K562 (cell line): ENCODE data around the gene TRAF3IP3. TPM values are rescaled to one million over a fixed set of nuclear protein-coding genes. Genes with fewer than 3 reads are reported as not detected.
A peak's percentile ranks its signal among the peaks of the same experiment; 100 is the strongest.

ENCODE experiments used
- ATAC-seq: fragments of 200-7000 bp; cut with Tn5 transposase; 3 replicates; pipeline ENCODE4 v1.9.1; 2020; ENCODE audit warnings: moderate library complexity
- BruUV-seq: library from RNA; stranded (reverse); fragments of 400-500 nt; replicated peaks from 2 replicates; lab custom pipeline; 2021; lab: Mats Ljungman, UMichigan
- CTCF ChIA-PET: fragments of 300-600 bp; formaldehyde crosslinking; extraction: SDS; loops from one replicate; lab custom pipeline; 2021; ENCODE audit warnings: low intra/inter-chr PET ratio; lab: Yijun Ruan, JAX
- POLR2A ChIA-PET: fragments of 300-600, 350-650 bp; sonication (Branson Sonifier 250); formaldehyde crosslinking; extraction: SDS; loops from one replicate; lab custom pipeline; 2021; ENCODE audit warnings: antibody characterized with exemption, inconsistent platforms; lab: Yijun Ruan, JAX
- DNase-seq, 4 experiments: peaks; one replicate each; pipeline versions ENCODE4 v3.0.0 to v3.0.0-alpha.2; 2011 to 2018; ENCODE audit warnings: low spot score in 3 of 4, mixed read lengths in 3 of 4; ENCODE audit errors: extremely low read depth in 1 of 4
- FAIRE-seq: peaks from 2 replicates; lab custom pipeline; 2011; peaks lifted over from hg19 to GRCh38; lab: Jason Lieb, UNC
- H2AFZ ChIP-seq: 2 replicates; pipeline ENCODE4 v1.6.0; 2011; ENCODE audit warnings: low read depth, low read length, control low read depth, inconsistent platforms
- H3K27ac ChIP-seq: fragments of 200-600 bp; 3 replicates; pipeline ENCODE4 v1.8.0; 2011; ENCODE audit warnings: low read depth, mild to moderate bottlenecking, control low read depth, inconsistent platforms, low read length, moderate library complexity, mixed read lengths; ENCODE audit errors: extremely low read depth
- H3K27me3 ChIP-seq, 2 experiments: fragments of 300-600 bp in 1 of 2; 2 replicates in 1 of 2; 3 replicates in 1 of 2; pipeline versions ENCODE4 v1.6.0 to v1.8.0; 2011; ENCODE audit warnings: inconsistent platforms in 2 of 2, low read length in 2 of 2, mild to moderate bottlenecking in 1 of 2, mixed read lengths in 1 of 2, moderate library complexity in 1 of 2; ENCODE audit not compliant: control insufficient read depth in 2 of 2, insufficient read depth in 2 of 2
- H3K36me3 ChIP-seq: fragments of 300-600 bp; 3 replicates; pipeline ENCODE4 v1.8.0; 2011; ENCODE audit warnings: mild to moderate bottlenecking, low read length, inconsistent platforms; ENCODE audit not compliant: control insufficient read depth, insufficient read depth
- H3K4me1 ChIP-seq, 2 experiments: fragments of 200-600 bp in 1 of 2; replicated peaks in 1 of 2; 2 replicates in 1 of 2; 3 replicates in 1 of 2; pipeline versions ENCODE4 v1.5.1 to v1.8.0; 2011; ENCODE audit warnings: inconsistent platforms in 2 of 2, low read length in 2 of 2, mild to moderate bottlenecking in 1 of 2, mixed read lengths in 1 of 2, moderate library complexity in 1 of 2; ENCODE audit not compliant: control insufficient read depth in 2 of 2, insufficient read depth in 2 of 2
- H3K4me2 ChIP-seq: 2 replicates; pipeline ENCODE4 v1.6.1; 2011; ENCODE audit warnings: low read length, control low read depth, inconsistent platforms, mixed read lengths; ENCODE audit not compliant: insufficient read depth
- H3K4me3 ChIP-seq: fragments of 200-600 bp; sonication (generic), shearing (Covaris generic); 2 replicates; pipeline ENCODE4 v1.5.1; 2016; ENCODE audit warnings: control low read depth, inconsistent platforms
- H3K79me2 ChIP-seq: fragments of 200-600 bp; 3 replicates; pipeline ENCODE4 v1.8.0; 2011; ENCODE audit warnings: low read length, inconsistent platforms; ENCODE audit not compliant: control insufficient read depth, insufficient read depth
- H3K9ac ChIP-seq, 2 experiments: 2 replicates each; pipeline versions ENCODE4 v1.6.0 to v1.6.1; 2011; ENCODE audit warnings: low read depth in 2 of 2, low read length in 2 of 2, control low read depth in 1 of 2, inconsistent platforms in 1 of 2, mild to moderate bottlenecking in 1 of 2, mixed read lengths in 1 of 2; ENCODE audit not compliant: insufficient read depth in 1 of 2
- H3K9me1 ChIP-seq: one replicate; pipeline ENCODE4 v1.6.0; 2011; ENCODE audit warnings: inconsistent platforms, mild to moderate bottlenecking, low read length, moderate library complexity; ENCODE audit not compliant: control insufficient read depth, insufficient read depth
- H3K9me3 ChIP-seq: replicated peaks from 2 replicates; pipeline ENCODE4 v1.5.1; 2011; ENCODE audit warnings: low read depth, low read length, inconsistent platforms; ENCODE audit not compliant: control insufficient read depth, insufficient read depth
- H4K20me1 ChIP-seq: replicated peaks from 2 replicates; pipeline ENCODE4 v1.6.1; 2011; ENCODE audit warnings: low read length, inconsistent platforms, mixed read lengths; ENCODE audit not compliant: control insufficient read depth, insufficient read depth
- AFF4 ChIP-seq: sonication (generic); formaldehyde crosslinking; IDR thresholded peaks from 2 replicates; pipeline ENCODE4 v1.8.0; 2023; ENCODE audit warnings: mild to moderate bottlenecking, missing genetic modification reagents
- CTCF ChIP-seq, 3 experiments: IDR thresholded peaks in 2 of 3; conservative IDR thresholded peaks in 1 of 3; 2 replicates each; pipeline ENCODE4 v1.5.1; 2011 to 2012; ENCODE audit warnings: low read length in 3 of 3, mild to moderate bottlenecking in 3 of 3, control low read depth in 2 of 3, improper control_type of control experiment in 1 of 3, inconsistent platforms in 1 of 3, low read depth in 1 of 3, mixed read lengths in 1 of 3, moderate library complexity in 1 of 3; ENCODE audit not compliant: insufficient read depth in 2 of 3
- DACH1 ChIP-seq: fragments of 450-650 bp; IDR thresholded peaks from 2 replicates; pipeline ENCODE4 v1.6.1; 2018; ENCODE audit not compliant: partially characterized antibody
- HSF4 ChIP-seq: fragments of 250-450 bp; sonication (Bioruptor Pico); IDR thresholded peaks from 2 replicates; pipeline ENCODE4 v2.1.2; 2022; ENCODE audit warnings: mild to moderate bottlenecking, moderate library complexity, borderline replicate concordance
- KAT7 ChIP-seq: sonication (generic); formaldehyde crosslinking; IDR thresholded peaks from 2 replicates; pipeline ENCODE4 v1.8.0; 2022; ENCODE audit warnings: missing genetic modification reagents, mild to moderate bottlenecking, borderline replicate concordance
- LCOR ChIP-seq: sonication (generic); formaldehyde crosslinking; IDR thresholded peaks from 2 replicates; pipeline ENCODE4 v1.8.0; 2022; ENCODE audit warnings: mild to moderate bottlenecking, missing genetic modification reagents
- NONO ChIP-seq, 2 experiments: fragments of 200-400 bp in 1 of 2; fragments of 450-650 bp in 1 of 2; formaldehyde crosslinking in 1 of 2; IDR thresholded peaks; 2 replicates each; pipeline ENCODE4 v1.6.1; 2017; ENCODE audit warnings: low read depth in 2 of 2, mild to moderate bottlenecking in 2 of 2, moderate library complexity in 2 of 2, low read length in 1 of 2
- RAD21 ChIP-seq, 2 experiments: fragments of 250-450 bp in 1 of 2; fragments of 450-650 bp in 1 of 2; sonication (Bioruptor Pico) in 1 of 2; formaldehyde crosslinking in 1 of 2; IDR thresholded peaks in 1 of 2; conservative IDR thresholded peaks in 1 of 2; 2 replicates each; pipeline versions ENCODE4 v1.4.0 to v1.8.0; 2020 to 2022; ENCODE audit warnings: mild to moderate bottlenecking in 2 of 2, moderate library complexity in 1 of 2
- RNF2 ChIP-seq: sonication (generic); IDR thresholded peaks from 2 replicates; pipeline ENCODE4 v1.6.1; 2016
- ZNF24 ChIP-seq: fragments of 450-650 bp; IDR thresholded peaks from 2 replicates; pipeline ENCODE4 v1.6.1; 2016
- WGBS: fragments of 100-300 bp; shearing (Covaris generic); methylation state at CpG from one replicate; pipeline ENCODE4 v1.1.6; 2016; ENCODE audit warnings: low coverage, mixed read lengths; ENCODE audit not compliant: insufficient coverage; ENCODE audit errors: missing lambda C conversion rate; 5-methylcytosine and 5-hydroxymethylcytosine counted together
- in situ Hi-C: fragments of 300-500 bp; cut with MboI; formaldehyde crosslinking; loops from 4 replicates; pipeline ENCODE4 v1.15.0; 2018; ENCODE audit warnings: inconsistent platforms, mixed read lengths
- intact Hi-C: fragments of 100-400 bp; cut with micrococcal nuclease; formaldehyde crosslinking; loops from 2 replicates; pipeline ENCODE4 v1.14.2; 2022
- polyA plus RNA-seq, 8 experiments: library from polyadenylated mRNA; depleted of rRNA in 4 of 8; stranded (reverse) in 5 of 8; unstranded in 3 of 8; fragments of >200 nt; fragmentation: Nextera tagmentation in 2 of 8; fragmentation: Illumina TruSeq in 1 of 8; extraction: Ambion mirVana in 2 of 8; extraction: Trizol in 1 of 8; gene quantifications; 2 replicates each; pipeline versions ENCODE4 v1.2.1 to v1.2.3, GENCODE V29; 2011 to 2014; ENCODE audit warnings: inconsistent platforms in 1 of 8, missing spikeins in 1 of 8
- total RNA-seq, 7 experiments: library from RNA; depleted of rRNA in 6 of 7; stranded (reverse); fragments of >200 nt in 6 of 7; fragmentation: Illumina TruSeq in 2 of 7; extraction: Trizol in 2 of 7; gene quantifications; 2 replicates each; pipeline versions ENCODE4 v1.2.1 to v1.2.3, GENCODE V29; 2011 to 2021; ENCODE audit warnings: low replicate concordance in 1 of 7
- TF ChIP-seq, protein P1 (sequence below): sonication (generic); formaldehyde crosslinking; IDR thresholded peaks from 2 replicates; pipeline ENCODE4 v1.8.0; 2022; ENCODE audit warnings: missing genetic modification reagents, mild to moderate bottlenecking, moderate library complexity, borderline replicate concordance

The TRAF3IP3 gene
- total and polyA plus RNA-seq, 9 of the 15 experiments (the other 6 are each of a cell fraction or from before 2014, with no cell fraction given), result 0.06 to 1.1 (median 0.31) TPM

DNA sequence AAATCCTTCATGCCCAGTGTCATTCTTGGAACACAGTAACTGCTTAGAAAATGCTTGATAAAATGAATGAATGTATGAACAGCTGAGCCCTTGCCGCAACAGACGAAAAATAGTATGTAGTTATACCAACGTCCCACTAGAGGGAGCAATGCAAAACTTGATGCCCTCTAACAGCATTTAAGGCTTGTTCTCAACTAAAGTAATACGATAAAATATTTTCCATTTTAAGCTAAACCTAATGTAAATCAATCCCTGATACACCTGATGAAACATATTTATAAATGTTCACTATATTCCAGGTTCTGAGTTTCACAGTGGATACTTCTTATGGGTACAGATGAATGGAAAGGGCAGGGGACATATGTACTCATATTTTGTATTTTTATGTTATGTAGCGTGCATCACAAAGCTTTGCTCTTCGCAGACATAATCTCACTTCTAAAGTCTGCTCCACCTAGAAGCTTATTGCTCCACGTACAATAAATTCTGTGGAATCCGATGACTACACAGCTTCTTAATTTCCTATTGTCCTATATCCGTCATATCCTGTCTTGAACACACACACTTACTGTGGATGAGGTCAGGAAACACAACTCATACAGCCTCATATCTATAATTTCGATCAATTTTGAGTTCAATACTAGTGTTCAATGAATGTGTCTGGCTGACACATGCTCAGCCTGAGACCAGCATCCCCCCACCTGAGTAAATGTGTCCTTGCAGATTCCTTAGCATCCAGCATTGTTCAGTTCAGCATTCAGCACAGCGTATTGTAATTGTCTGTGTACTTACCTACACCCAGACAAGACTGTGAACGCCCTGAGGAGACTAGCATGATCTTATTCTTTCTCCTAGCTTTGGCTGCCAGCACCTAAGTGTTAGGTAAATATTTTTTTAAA is 67.5 kb downstream of the TRAF3IP3 start:
- BruUV-seq, result no TSS peak
- FAIRE-seq (peak; percentile 80), ATAC-seq (peak; percentile 54), DNase-seq (peak; percentile 63 to 79 (median 66))
- WGBS, result 27% methylated on average over 12 of the region's 12 CpGs
- Histone ChIP-seq H3K4me2 (peak overlapping the region; percentile 35), H3K9me1 (no peaks in the 10 kb centered on the region), H3K9me3 (no peaks in the 10 kb centered on the region), H3K4me1 (peaks cover 0 to 17% of the 10 kb centered on the region in 2 experiments; a peak in 3 of 5 replicates), H3K27ac (no peak overlapping the region), H2AFZ (peak overlapping the region; percentile 79), H3K27me3 (peaks cover 7 to 8% of the 10 kb centered on the region in 2 experiments; a peak in 3 of 5 replicates), H3K9ac (no peak overlapping the region), H3K36me3 (no peaks in the 10 kb centered on the region), H3K4me3 (no peak overlapping the region), H3K79me2 (peaks cover 7% of the 10 kb centered on the region), H4K20me1 (no peaks in the 10 kb centered on the region)
- ChIA-PET CTCF (interaction anchor here (0.8 to 1.2 kb wide), 2 partner anchors 39 to 247 kb away, joined by 3 read pairs; partner anchors contain the start of gene C1orf74), POLR2A (interaction anchor here (0.6 to 1.7 kb wide), 6 partner anchors 8 to 1305 kb away, joined by 3 to 6 read pairs (median 4); no protein-coding TSS in a partner anchor)
- intact Hi-C loops (loop anchor here (1.0 kb wide), 1 partner anchor 38 kb away; no protein-coding TSS in a partner anchor), in situ Hi-C loops (no loop called here)
- no peak for TF ChIP-seq NONO (IDR thresholded peaks at IDR 0.05; ENCODE audit: low read depth in 2 of 2, low read length in 1 of 2)
- TF ChIP-seq DACH1, result peak; percentile 72
- peak; percentile 64 to 86 (median 83) for TF ChIP-seq CTCF (IDR thresholded peaks at IDR 0.05 in 2 of 3, conservative IDR thresholded peaks at IDR 0.05 in 1 of 3; ENCODE audit: insufficient read depth in 2 of 3, low read depth in 1 of 3, low read length in 3 of 3)
- 0 out of 2 replicates have a peak, but pooled peaks have one; percentile 16 for TF ChIP-seq RNF2
- TF ChIP-seq AFF4 (CRISPR knock-in tag), result 0 out of 2 replicates have a peak, but pooled peaks have one; percentile 49
- no peak for TF ChIP-seq HSF4 (CRISPR knock-in tag)
- TF ChIP-seq, protein P1, sequence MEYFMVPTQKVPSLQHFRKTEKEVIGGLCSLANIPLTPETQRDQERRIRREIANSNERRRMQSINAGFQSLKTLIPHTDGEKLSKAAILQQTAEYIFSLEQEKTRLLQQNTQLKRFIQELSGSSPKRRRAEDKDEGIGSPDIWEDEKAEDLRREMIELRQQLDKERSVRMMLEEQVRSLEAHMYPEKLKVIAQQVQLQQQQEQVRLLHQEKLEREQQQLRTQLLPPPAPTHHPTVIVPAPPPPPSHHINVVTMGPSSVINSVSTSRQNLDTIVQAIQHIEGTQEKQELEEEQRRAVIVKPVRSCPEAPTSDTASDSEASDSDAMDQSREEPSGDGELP (CRISPR knock-in tag), result peak; percentile 58; the same call in 1 of the 2 replicates
- TF ChIP-seq KAT7 (CRISPR knock-in tag), result 0 out of 2 replicates have a peak, but pooled peaks have one; percentile 57
- TF ChIP-seq ZNF24, result peak; percentile 96
- TF ChIP-seq RAD21 (CRISPR knock-in tag; conservative IDR thresholded peaks at IDR 0.05 in 1 of 2, IDR thresholded peaks at IDR 0.05 in 1 of 2), result peak; percentile 52 to 55
- TF ChIP-seq LCOR, result peak; percentile 51; the same call in 1 of the 2 replicates
